Colon (tissue), 2 donors: ENCODE results near the gene ADCY10.

Experiments used
- FAIRE-seq: peaks from 2 replicates; lab custom pipeline; 2012; peaks lifted over from hg19 to GRCh38; lab: Jason Lieb, UNC
- donor health status: control.
- donor health status: control.

ADCY10 gene

DNA sequence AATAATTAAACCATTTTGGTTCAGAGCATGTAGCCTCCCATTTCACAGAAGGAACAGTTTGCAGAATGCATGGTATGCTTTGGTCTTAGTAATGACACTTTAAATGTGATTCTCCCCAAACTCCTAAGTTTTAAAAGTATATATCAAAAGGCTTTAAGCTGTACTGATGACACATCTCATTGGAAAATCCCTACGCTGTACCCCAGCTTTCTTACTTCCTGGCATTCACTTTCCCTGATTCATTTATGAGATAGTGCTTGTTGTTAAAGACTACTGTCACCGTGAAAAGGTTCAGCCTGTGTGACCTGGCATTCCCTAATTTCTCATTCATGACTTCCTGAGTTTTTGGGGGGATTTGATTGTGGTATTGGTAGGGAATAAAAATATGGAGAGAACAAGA is 138.8 kb downstream of the ADCY10 start:
- FAIRE-seq: no peak

DNA sequence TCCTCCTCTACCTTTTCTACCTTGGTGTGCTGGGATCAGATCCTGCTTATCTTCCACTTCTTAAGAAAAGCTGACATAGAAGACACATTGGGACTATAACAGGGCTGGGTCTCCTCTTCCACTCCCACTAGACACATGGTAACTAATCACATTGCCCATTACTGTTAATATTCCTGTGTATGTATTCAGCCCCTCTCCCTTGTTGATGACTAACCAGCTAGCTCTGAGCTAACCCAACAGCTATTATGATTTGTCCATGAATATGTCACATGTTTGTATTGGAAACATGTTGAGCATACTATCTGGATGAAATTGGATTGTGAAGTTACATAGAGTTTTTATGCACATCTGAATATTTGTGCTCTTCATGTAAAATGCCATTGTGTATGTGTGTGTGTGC is 139.2 kb downstream of the ADCY10 start:
- no peak for FAIRE-seq

DNA sequence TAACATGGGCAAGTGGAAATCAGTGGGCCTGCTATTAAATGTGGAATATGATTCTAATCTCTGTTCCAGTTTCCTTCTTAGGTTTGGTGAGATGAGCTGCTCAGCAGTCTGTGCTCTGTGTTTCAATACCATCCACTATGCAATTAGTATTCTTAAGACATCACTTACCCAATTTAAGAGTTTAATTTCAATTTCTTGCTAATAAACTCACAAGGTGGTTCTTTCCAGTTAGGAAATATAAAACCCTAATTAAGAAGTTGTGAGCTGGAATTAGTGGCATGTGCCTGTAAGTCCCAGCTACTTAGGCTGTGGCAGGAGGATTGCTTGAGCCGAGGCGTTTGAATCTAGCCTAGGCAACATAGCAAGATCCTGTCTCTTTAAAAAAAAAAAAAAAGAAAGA is 140.4 kb downstream of the ADCY10 start:
- FAIRE-seq: no peak

DNA sequence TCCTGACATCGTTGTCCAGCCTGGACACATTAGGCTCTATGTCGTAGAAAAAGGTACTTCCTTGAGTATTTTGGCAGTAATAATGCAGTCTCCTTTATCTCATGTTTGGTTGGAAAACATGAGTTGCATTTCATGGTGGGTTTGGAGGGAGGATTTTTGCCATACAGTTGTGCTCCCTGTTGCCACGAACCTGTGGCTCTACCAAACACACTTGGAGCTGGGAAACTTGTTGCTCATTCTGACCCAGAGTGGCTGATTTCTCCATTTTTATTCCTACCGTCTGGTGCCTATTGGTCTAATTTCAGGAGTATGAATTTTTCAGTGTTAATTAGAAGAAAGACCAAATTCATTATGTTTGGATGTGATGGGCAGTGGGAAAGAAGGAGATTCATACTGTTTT is 141.5 kb downstream of the ADCY10 start:
- no peak for FAIRE-seq

DNA sequence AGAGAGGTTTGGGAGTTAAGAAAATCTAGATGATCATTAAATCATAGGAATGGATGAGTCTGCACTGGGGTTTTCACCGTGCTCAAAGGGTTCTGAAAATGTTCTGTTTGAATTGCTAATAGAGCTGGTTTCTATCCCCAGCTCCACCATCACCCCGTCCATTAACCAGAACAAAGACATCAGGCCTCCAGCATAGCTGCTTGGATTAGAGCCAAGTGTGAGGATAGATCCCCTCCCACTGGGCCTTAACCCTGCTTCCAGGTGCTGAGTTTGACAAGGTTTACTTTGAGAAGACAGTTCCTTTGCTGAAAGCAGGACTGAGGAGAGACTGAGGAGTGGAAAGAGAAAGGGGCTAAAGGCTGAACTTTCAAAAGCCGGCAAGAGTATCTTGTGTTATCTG is 143.8 kb downstream of the ADCY10 start:
- FAIRE-seq: no peak

DNA sequence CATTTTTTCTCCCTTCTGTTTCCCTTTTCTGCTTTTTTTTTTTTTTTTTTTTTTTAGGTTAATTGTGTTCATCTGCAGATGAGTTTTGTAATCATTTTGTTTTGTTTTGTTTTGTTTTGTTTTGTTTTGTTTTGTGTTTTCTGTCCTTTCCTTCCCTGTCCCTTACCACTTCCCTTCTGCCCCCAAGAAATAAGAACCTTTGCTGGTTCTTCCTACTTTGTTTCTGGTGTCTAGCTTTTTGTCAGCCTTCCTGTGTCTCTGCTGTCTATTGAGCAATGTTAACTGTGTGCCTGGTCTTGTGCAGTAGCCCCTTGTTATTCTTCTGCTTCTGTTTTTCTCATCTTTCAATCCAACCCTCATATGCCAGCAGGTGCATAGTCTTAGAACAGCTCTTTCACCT is 146.2 kb downstream of the ADCY10 start:
- FAIRE-seq: no peak

DNA sequence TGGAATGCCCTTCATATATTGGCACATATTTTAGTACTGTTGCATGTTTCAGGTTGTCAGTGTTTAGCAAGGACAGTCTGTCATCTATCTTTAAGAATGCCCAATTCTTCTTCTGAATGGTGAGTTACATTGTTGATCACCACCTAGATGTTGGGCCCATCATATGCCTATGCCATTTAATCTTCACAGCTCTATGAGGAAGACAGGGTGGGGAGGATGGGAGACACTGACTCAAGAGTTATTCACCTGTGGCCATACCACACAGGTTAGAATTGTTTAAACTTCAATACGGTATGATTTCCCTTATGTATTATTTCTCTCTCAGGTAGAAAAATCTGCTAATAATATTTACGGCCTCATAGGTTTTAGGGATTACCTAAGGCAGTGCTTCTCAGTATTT is 147.4 kb downstream of the ADCY10 start:
- FAIRE-seq: no peak

DNA sequence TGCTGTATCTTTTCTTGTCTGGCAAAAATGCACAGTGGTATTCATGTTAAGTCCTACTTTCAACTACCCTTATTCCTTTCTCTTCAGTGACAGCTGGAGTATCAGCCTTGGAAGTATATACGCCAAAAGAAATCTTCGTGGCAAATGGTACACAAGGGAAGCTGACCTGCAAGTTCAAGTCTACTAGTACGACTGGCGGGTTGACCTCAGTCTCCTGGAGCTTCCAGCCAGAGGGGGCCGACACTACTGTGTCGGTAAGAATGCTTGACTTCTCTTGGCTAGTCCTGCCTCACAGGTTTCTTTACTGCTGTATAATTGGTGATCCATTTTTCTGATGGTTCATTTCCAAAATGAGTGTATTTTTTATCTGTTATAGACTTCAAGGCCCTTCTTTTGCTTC is 148.4 kb downstream of the ADCY10 start:
- FAIRE-seq: no peak

DNA sequence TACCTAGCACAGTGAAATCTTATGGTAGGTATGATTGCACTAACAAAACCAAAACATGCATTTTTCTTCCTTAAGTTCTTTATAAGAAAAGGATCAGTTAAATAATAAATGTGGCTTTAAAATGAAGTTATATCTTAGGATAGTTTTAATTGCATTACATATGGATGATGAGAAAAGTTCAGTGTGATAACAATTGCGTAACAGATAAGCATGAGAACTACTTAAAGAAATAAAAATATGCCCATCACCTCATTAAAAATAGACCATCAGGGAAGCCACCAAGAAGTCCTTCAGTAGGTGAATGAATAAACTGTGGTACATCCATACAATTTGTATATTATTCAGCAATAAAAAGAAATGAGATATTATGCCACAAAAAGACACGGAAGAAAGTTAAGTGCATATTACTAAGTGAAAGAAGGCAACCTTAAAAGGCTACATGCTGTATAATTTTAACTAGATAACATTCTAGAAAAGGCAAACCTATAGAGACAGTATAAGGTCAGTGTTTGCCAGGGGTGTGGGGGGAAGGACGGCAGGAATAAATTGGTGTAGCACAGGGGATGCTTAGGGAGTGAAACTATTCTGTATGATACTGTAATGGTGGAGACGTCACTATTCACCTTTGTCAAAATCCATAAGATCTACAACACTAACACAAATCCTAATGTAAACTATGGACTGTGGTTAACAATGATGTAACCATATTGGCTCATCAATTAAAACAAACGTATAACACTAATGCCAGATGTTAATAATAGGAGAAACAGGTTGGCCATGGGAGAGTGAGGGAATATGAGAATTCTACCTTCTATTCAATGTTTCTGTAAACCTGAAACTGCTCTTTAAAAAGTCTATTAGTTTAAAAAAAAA is 149.2 kb downstream of the ADCY10 start:
- FAIRE-seq: no peak

DNA sequence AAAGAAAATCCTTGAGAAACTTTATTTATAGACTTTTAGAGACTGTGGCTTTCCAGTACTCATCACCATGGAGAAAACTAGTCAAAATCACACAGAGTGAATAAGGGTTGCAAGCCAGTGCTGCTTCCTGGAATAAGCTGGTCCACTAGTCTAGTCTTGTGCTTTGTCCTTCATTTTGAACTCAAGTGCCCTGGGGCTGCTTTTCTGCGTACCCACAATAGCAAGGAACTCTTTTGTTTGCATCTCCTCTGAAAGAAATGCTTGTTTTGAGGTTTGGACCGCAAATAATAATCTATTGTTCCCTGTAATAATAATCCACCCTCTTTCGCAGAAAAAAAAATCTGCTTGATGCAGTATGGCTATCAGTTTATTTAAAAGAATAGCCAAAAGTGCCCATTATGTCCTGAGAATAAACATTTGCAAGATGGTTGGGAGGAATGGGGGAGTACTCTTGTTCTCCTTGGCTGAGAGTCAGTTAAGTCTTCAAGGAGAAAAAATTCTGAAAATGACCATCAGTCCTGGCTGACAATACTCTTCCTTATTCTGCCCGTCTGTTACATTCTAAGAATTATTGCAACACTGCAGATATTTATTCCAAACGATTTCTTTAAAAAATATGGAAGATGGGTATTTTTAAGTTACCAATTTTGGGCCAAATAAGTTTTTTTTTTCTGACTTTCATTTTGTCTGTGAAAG is 150.3 kb downstream of the ADCY10 start:
- no peak for FAIRE-seq

DNA sequence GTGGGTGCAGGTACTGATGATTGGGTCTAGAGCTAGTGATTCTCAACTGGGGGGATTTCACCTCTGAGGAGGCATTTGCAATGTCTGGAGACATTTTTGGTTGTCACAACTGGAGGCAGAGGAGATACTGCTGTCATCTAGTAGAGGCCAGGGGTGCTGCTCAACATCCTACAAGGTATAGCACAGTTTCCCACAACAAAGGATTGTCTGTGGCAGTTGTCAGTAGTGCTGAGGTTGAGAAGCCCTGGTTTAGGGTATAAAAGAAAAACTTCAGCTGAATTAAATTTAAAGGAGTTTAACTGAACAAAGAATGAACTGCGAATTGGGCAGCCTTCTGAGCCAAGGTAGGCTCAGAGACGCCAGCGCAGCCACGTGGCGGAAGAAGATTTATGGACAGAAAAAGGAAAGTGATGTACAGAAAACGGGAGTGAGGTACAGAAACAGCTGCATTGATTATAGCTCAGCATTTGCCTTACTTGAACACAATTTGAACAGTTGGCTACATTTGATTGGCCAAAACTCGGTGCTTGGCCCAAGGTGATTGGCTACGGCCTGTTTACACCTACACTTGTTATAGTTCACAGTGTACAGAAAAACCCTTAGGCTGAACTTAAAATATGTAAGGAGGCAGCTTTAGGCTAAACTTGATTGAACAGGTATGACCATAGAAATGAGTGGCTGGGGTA is 151.7 kb downstream of the ADCY10 start:
- FAIRE-seq: no peak

DNA sequence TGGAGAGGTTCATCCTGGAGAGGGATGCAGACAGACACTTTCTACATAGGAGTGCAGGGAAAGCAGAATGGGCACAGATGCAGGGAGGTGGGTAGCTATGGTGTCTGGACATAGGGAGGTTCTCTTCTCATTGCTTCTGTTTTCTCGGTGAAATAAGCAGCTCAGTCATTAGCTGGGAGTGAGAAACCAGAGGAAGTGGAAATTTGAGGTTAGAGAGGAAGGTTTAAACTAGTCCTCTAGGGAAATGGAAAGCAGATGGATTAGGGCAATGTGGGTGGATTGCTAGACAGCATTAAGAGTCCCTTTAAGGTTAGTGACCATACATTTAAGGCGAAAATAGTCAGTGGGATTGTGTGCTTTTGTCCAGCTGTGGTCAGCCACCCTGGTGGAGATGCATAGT is 152.5 kb downstream of the ADCY10 start:
- no peak for FAIRE-seq
